GM18873 (cell line): ENCODE measurements around the gene KCNH4.
"Not testable (repeated sequence)": the region's sequence is repeated elsewhere in the genome, so short reads cannot be mapped to it uniquely, and the experiment has no call there.

ENCODE experiments used
- ATAC-seq: cut with Tn5 transposase; IDR thresholded peaks from one replicate; pipeline ENCODE4 v1.9.1; 2021; ENCODE audit warnings: mild to moderate bottlenecking, moderate library complexity, moderate number of reproducible peaks; ENCODE audit not compliant: unreplicated experiment, low FRiP score

Gene KCNH4

GRCh38 chr17:42180922-42181850 is at the start of gene KCNH4:
Gene KCNH4 (minus strand): TSS chr17:42181142. CDS start chr17:42180945, 197 bp downstream.
- no peak for ATAC-seq

- no peak for ATAC-seq
Measured at GRCh38 chr17:42230225-42230624, 49.3 kb upstream of the KCNH4 start.

- no peak for ATAC-seq
Measured at GRCh38 chr17:42227849-42228700, 47.1 kb upstream of the KCNH4 start.

- no peak for ATAC-seq
Measured at GRCh38 chr17:42225646-42226045, 44.7 kb upstream of the KCNH4 start.

- no peak for ATAC-seq
Measured at GRCh38 chr17:42224651-42225050, 43.7 kb upstream of the KCNH4 start.

- ATAC-seq = no peak
Measured at GRCh38 chr17:42221886-42222745, 41.2 kb upstream of the KCNH4 start.

- not testable (repeated sequence) for ATAC-seq
Measured at GRCh38 chr17:42219280-42219679, 38.3 kb upstream of the KCNH4 start.

GRCh38 chr17:42214156-42214555 is 33.2 kb upstream of the KCNH4 start:
- ATAC-seq = no peak

GRCh38 chr17:42212382-42212781 is 31.4 kb upstream of the KCNH4 start:
- no peak for ATAC-seq

- ATAC-seq = not testable (repeated sequence)
Measured at GRCh38 chr17:42211921-42212341, 31.0 kb upstream of the KCNH4 start.

- ATAC-seq = no peak
Measured at GRCh38 chr17:42210046-42210445, 29.1 kb upstream of the KCNH4 start.

- ATAC-seq = not testable (repeated sequence)
Measured at GRCh38 chr17:42206153-42206612, 25.2 kb upstream of the KCNH4 start.

- ATAC-seq = no peak
Measured at GRCh38 chr17:42203354-42203753, 22.4 kb upstream of the KCNH4 start.

- ATAC-seq = no peak
Measured at GRCh38 chr17:42202696-42203095, 21.8 kb upstream of the KCNH4 start.

- no peak for ATAC-seq
Measured at GRCh38 chr17:42202159-42202558, 21.2 kb upstream of the KCNH4 start.

- no peak for ATAC-seq
Measured at GRCh38 chr17:42201458-42201772, 20.5 kb upstream of the KCNH4 start.

GRCh38 chr17:42200706-42201457 is 19.9 kb upstream of the KCNH4 start:
- ATAC-seq = no peak

GRCh38 chr17:42199416-42200011 is 18.6 kb upstream of the KCNH4 start:
- no peak for ATAC-seq

GRCh38 chr17:42198897-42199296 is 18.0 kb upstream of the KCNH4 start:
- no peak for ATAC-seq
